Measurements from ENCODE around the gene PTX3. TPM values are rescaled to one million over a fixed set of nuclear protein-coding genes. Genes with fewer than 3 reads are reported as not detected.

The PTX3 gene
- total RNA-seq, 1 donor from 2014 or later: 3.2 TPM

DNA sequence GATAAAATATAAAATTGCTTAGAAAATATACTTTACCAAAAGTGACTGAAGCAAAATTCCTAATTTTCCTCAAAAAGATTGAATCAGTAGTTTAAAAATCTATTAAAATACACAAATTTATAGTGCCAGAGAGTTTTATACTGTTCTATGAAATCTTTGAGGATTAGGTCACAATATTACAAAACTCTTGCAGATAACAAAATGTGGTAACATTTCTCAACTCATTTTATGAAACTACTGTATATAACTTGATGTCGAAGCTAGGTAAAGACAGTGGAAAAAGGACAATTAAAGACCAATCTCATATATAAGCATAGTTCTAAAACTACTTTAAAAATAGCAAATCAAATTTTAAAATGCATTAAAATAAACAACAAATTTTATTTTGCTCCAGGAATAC, 50.7 kb downstream of the PTX3 start:
- TF ChIP-seq, protein P1, sequence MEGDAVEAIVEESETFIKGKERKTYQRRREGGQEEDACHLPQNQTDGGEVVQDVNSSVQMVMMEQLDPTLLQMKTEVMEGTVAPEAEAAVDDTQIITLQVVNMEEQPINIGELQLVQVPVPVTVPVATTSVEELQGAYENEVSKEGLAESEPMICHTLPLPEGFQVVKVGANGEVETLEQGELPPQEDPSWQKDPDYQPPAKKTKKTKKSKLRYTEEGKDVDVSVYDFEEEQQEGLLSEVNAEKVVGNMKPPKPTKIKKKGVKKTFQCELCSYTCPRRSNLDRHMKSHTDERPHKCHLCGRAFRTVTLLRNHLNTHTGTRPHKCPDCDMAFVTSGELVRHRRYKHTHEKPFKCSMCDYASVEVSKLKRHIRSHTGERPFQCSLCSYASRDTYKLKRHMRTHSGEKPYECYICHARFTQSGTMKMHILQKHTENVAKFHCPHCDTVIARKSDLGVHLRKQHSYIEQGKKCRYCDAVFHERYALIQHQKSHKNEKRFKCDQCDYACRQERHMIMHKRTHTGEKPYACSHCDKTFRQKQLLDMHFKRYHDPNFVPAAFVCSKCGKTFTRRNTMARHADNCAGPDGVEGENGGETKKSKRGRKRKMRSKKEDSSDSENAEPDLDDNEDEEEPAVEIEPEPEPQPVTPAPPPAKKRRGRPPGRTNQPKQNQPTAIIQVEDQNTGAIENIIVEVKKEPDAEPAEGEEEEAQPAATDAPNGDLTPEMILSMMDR (IDR thresholded peaks at IDR 0.05): no peak
- DNase-seq: no peak
- no peaks in the 10 kb centered on the region for H3K4me1 ChIP-seq

DNA sequence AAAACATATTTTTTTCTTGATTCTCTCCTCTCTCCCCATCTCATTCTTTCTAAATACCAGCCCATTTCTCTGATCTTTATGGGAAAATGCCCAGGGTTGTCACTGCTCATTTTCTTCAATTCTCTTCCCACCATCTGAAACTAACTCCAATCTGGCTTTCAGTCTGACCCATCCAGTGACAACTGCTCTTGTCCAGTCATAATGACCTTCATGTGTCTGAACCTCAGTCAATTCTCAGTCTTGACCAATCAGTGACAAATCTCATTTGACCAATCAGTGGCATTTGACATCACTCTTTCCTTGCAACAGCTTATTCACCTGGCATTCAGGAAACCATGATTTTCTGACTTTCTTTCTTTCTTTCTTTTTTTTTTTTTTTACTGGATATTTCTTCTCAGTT, 51.5 kb downstream of the PTX3 start:
- TF ChIP-seq, protein P1 (IDR thresholded peaks at IDR 0.05): no peak

More for the DNA sequence above, 50.7 kb downstream of the PTX3 start:
- Histone ChIP-seq H3K27ac (no peak overlapping the region), H3K4me3 (no peak overlapping the region), H3K9me3 (no peaks in the 10 kb centered on the region), H3K36me3 (no peaks in the 10 kb centered on the region), H3K27me3 (ENCODE audit: low read depth) (no peaks in the 10 kb centered on the region)
- ATAC-seq: no peak
- intact Hi-C loops (cut with DNase I): no loop called here

DNA sequence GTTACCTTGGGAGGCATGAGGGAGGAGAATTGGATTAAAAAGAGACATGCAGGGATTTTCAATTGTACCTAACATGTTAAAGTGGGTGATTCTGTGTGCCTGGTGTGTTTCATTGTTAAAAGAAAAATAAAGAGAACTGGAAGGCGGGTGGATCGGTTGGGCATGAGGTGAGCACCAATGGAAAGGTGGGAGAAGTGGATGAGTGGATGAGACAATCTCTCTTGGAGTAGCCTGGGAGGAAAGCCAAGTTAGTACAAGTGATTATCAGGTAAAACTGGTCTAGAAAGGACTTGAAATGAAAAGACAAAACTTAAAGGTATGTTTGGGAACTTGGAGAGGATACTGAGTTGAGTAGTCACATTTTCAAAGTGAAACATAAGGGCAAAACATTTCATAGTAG, 54.5 kb downstream of the PTX3 start:
- intact Hi-C loops (cut with DNase I): no loop called here
- no peaks in the 10 kb centered on the region for H3K4me1 ChIP-seq
- H3K9me3 ChIP-seq: no peaks in the 10 kb centered on the region
- no peak overlapping the region for H3K27ac ChIP-seq
- no peak for DNase-seq
- H3K27me3 ChIP-seq (ENCODE audit: low read depth): no peaks in the 10 kb centered on the region
- ATAC-seq: peak; percentile 81 to 86
- H3K36me3 ChIP-seq: no peaks in the 10 kb centered on the region
- TF ChIP-seq, protein P1 (IDR thresholded peaks at IDR 0.05): no peak
- H3K4me3 ChIP-seq: no peak overlapping the region

More for the DNA sequence above, 51.5 kb downstream of the PTX3 start:
- no peak for ATAC-seq
- Histone ChIP-seq H3K27ac (no peak overlapping the region), H3K27me3 (ENCODE audit: low read depth) (no peaks in the 10 kb centered on the region), H3K36me3 (no peaks in the 10 kb centered on the region), H3K4me3 (no peak overlapping the region), H3K4me1 (no peaks in the 10 kb centered on the region), H3K9me3 (no peaks in the 10 kb centered on the region)
- intact Hi-C loops (cut with DNase I): no loop called here
- no peak for DNase-seq

Other genes with a start within 250 kb of the PTX3 start
- gene VEPH1, start 66.6 kb downstream of the PTX3 start, total RNA-seq: 116 TPM

Data from lower lobe of right lung (tissue), 2 donors.